ENCODE results near the gene PDILT.
"Not testable (repeated sequence)": the region's sequence is repeated elsewhere in the genome, so short reads cannot be mapped to it uniquely, and the experiment has no call there.

PDILT gene

GRCh38 chr16:20355114-20355782 lies 49.3 kb downstream of the PDILT start:
- DNase-seq, result no peak

GRCh38 chr16:20353379-20353778 lies 51.2 kb downstream of the PDILT start:
- no peak for DNase-seq

- no peak for DNase-seq
Observed at GRCh38 chr16:20352615-20353014, 51.9 kb downstream of the PDILT start, which contains the start of gene UMOD. UMOD (minus strand) TSS chr16:20352715; CDS start chr16:20350737, 1,978 bp downstream.

GRCh38 chr16:20349615-20350014 lies 54.9 kb downstream of the PDILT start:
- no peak for DNase-seq

- no peak for DNase-seq
Observed at GRCh38 chr16:20348365-20349185, 56.0 kb downstream of the PDILT start.

GRCh38 chr16:20347666-20348364 lies 56.7 kb downstream of the PDILT start:
- no peak for DNase-seq

- DNase-seq, result peak; percentile 7
Observed at GRCh38 chr16:20344611-20345010, 59.9 kb downstream of the PDILT start.

GRCh38 chr16:20339744-20340143 lies 64.8 kb downstream of the PDILT start:
- no peak for DNase-seq

- DNase-seq, result no peak
Observed at GRCh38 chr16:20336955-20337354, 67.6 kb downstream of the PDILT start.

- no peak for DNase-seq
Observed at GRCh38 chr16:20334396-20334795, 70.1 kb downstream of the PDILT start.

- no peak for DNase-seq
Observed at GRCh38 chr16:20333120-20333519, 71.4 kb downstream of the PDILT start.

- DNase-seq, result no peak
Observed at GRCh38 chr16:20332411-20332810, 72.1 kb downstream of the PDILT start.

- no peak for DNase-seq
Observed at GRCh38 chr16:20331635-20332034, 72.9 kb downstream of the PDILT start.

GRCh38 chr16:20329392-20330138 lies 75.0 kb downstream of the PDILT start:
- DNase-seq, result no peak

GRCh38 chr16:20327444-20328041 lies 77.0 kb downstream of the PDILT start, which contains the start of gene GP2:
GP2 (minus strand) TSS chr16:20327513; CDS start chr16:20326431, 1,082 bp downstream.
- no peak for DNase-seq

GRCh38 chr16:20326321-20326720 lies 78.2 kb downstream of the PDILT start:
- no peak for DNase-seq

GRCh38 chr16:20325005-20325404 lies 79.5 kb downstream of the PDILT start:
- no peak for DNase-seq

GRCh38 chr16:20323591-20324117 lies 80.9 kb downstream of the PDILT start:
- DNase-seq, result no peak

- no peak for DNase-seq
Observed at GRCh38 chr16:20322696-20323095, 81.8 kb downstream of the PDILT start.

- DNase-seq, result no peak
Observed at GRCh38 chr16:20321671-20322070, 82.9 kb downstream of the PDILT start.

- DNase-seq, result not testable (repeated sequence)
Observed at GRCh38 chr16:20321051-20321450, 83.5 kb downstream of the PDILT start.

- DNase-seq, result no peak
Observed at GRCh38 chr16:20320592-20320991, 83.9 kb downstream of the PDILT start.

Data from suppressor macrophage treated with lipopolysaccharide for 4 hours (primary cell).